ENCODE results near the gene DOCK3. TPM values are rescaled to one million over a fixed set of nuclear protein-coding genes. Genes with fewer than 3 reads are reported as not detected.
"Not testable (repeated sequence)": the region's sequence is repeated elsewhere in the genome, so short reads cannot be mapped to it uniquely, and the experiment has no call there.

DOCK3 gene
- total RNA-seq, 6 donors from 2014 or later = 0.15 to 3.1 (median 0.88) TPM

GRCh38 chr3:51243924-51244323 lies 569.2 kb downstream of the DOCK3 start:
- no peak for TF ChIP-seq POLR2A (IDR thresholded peaks at IDR 0.05)
- no peak for TF ChIP-seq CTCF (IDR thresholded peaks at IDR 0.05)
- TF ChIP-seq EP300 (IDR thresholded peaks at IDR 0.05) = no peak
- no peak for TF ChIP-seq POLR2AphosphoS5 (IDR thresholded peaks at IDR 0.05)
- DNase-seq = no peak

DNA sequence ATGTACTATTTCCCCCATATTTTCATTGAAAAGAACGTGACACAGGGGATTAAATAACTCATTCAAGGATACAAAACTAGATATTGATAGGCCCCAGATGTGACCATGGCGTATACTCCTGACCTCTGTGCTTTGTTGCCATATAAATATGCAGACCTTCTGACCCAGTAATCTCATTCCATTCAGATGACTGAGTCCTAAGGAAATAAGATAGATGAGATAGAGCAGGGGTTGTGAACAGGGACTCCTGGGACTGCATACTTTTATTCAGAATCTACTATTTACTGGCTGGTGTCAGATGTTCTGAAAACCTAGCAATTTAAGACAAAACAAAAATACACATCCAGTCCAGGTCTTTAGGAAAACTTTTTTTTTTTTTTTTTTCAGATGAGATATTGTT lies 571.1 kb downstream of the DOCK3 start:
- Histone ChIP-seq H3K4me3 (no peak overlapping the region), H3K36me3 (no peaks in the 10 kb centered on the region), H3K27ac (no peak overlapping the region), H3K27me3 (no peaks in the 10 kb centered on the region), H3K9me3 (no peaks in the 10 kb centered on the region), H3K4me1 (no peaks in the 10 kb centered on the region)
- 64 to 67% methylated on average over 2 of the region's 2 CpGs for WGBS, 2 donors
- DNase-seq (no peak), ATAC-seq (ENCODE audit: low FRiP score in 2 of 2) (no peak)
- TF ChIP-seq POLR2AphosphoS5 (IDR thresholded peaks at IDR 0.05) = no peak
- TF ChIP-seq EP300 (IDR thresholded peaks at IDR 0.05) = no peak
- no peak for TF ChIP-seq POLR2A (IDR thresholded peaks at IDR 0.05)
- no peak for TF ChIP-seq CTCF (IDR thresholded peaks at IDR 0.05)

More at GRCh38 chr3:51243924-51244323, 569.2 kb downstream of the DOCK3 start:
- Histone ChIP-seq H3K27ac (no peak overlapping the region), H3K9me3 (no peaks in the 10 kb centered on the region), H3K4me1 (no peaks in the 10 kb centered on the region), H3K27me3 (no peaks in the 10 kb centered on the region), H3K36me3 (no peaks in the 10 kb centered on the region), H3K4me3 (no peak overlapping the region)
- no peak for ATAC-seq (ENCODE audit: low FRiP score in 2 of 2)

DNA sequence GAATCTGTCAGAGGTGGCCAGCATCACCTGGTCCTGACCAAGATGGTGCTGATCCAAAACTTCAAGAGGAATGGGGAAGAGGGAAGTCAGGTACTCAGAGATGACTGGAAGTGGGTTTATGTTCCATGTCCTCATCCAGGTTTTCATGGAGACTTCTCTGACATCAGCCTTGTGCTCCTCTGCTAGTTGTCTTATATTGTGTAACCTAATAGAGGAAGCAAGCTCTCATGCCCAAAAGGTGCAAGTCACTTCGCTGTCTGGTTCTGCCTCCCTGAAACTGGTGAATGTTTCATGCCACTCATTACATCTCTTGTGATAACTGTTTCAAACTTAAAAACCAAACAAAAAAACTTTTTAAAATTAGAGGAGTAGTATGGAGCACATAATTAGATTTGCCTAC lies 583.1 kb downstream of the DOCK3 start:
- H3K36me3 ChIP-seq = no peaks in the 10 kb centered on the region
- H3K4me3 ChIP-seq = no peak overlapping the region
- no peak overlapping the region for H3K27ac ChIP-seq
- no peaks in the 10 kb centered on the region for H3K27me3 ChIP-seq
- WGBS, 2 donors = 76 to 100% methylated on average over 1 of the region's 1 CpG
- ATAC-seq (ENCODE audit: low FRiP score in 2 of 2) (no peak), DNase-seq (no peak)
- H3K4me1 ChIP-seq = no peaks in the 10 kb centered on the region
- no peaks in the 10 kb centered on the region for H3K9me3 ChIP-seq
- TF ChIP-seq EP300 (IDR thresholded peaks at IDR 0.05) = no peak
- no peak for TF ChIP-seq POLR2A (IDR thresholded peaks at IDR 0.05)
- no peak for TF ChIP-seq POLR2AphosphoS5 (IDR thresholded peaks at IDR 0.05)
- TF ChIP-seq CTCF (IDR thresholded peaks at IDR 0.05) = no peak

DNA sequence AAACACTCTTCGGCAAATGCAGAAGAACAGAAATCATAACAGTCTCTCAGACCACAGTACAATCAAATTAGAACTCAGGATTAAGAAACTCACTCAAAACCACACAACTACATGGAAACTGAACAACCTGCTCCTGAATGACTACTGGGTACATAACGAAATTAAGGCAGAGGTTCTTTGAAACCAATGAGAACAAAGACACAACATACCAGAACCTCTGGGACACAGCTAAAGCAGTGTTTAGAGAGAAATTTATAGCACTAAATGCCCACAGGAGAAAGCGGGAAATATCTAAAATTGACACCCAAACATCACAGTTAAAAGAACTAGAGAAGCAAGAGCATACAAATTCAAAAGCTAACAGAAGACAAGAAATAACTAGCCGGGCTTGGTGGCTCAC lies 589.4 kb downstream of the DOCK3 start:
- 93 to 96% methylated on average over 4 of the region's 4 CpGs for WGBS, 2 donors
- not testable (repeated sequence) for ATAC-seq (ENCODE audit: low FRiP score in 2 of 2); H3K9me3 ChIP-seq; H3K36me3 ChIP-seq; H3K27me3 ChIP-seq; H3K4me1 ChIP-seq; DNase-seq; H3K27ac ChIP-seq; H3K4me3 ChIP-seq

DNA sequence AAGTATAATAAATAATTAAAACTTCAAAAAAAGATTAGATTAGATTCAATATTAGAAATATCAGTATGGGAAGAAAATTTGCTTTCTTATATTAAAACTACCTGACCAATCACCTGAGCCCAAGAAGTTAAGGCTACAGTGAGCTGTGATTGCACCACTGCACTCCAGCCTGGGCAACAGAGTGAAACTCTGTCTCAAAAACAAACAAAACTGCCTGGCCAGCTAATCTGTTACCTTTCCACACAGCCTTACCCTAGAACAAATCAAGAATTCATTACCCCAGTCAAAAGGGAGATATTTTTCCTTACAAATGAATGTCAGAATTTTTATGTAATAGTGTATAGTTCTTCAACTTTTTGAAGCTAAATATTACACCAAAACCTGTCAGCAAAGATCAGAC lies 593.4 kb downstream of the DOCK3 start:
- H3K9me3 ChIP-seq = no peaks in the 10 kb centered on the region
- H3K27ac ChIP-seq = no peak overlapping the region
- ATAC-seq (ENCODE audit: low FRiP score in 2 of 2) = no peak
- no peaks in the 10 kb centered on the region for H3K4me1 ChIP-seq
- no peak overlapping the region for H3K4me3 ChIP-seq
- no peaks in the 10 kb centered on the region for H3K27me3 ChIP-seq
- H3K36me3 ChIP-seq = no peaks in the 10 kb centered on the region
- DNase-seq = no peak
- TF ChIP-seq POLR2AphosphoS5 (IDR thresholded peaks at IDR 0.05) (no peak), POLR2A (IDR thresholded peaks at IDR 0.05) (no peak), EP300 (IDR thresholded peaks at IDR 0.05) (no peak), CTCF (IDR thresholded peaks at IDR 0.05) (no peak)
